MM.1S (cell line): Measurements from ENCODE around the gene GPR153.

Experiments
- EZH2 ChIP-seq: fragments of 300-600 bp; sonication (generic); optimal IDR thresholded peaks from 2 replicates; pipeline ENCODE3; 2017; ENCODE audit warnings: low read depth, mild to moderate bottlenecking, antibody characterized with exemption, low read length, mixed read lengths
- TF ChIP-seq, protein P1 (sequence below): fragments of 300-600 bp; sonication (generic); IDR thresholded peaks from 2 replicates; pipeline ENCODE4 v1.5.1; 2016; ENCODE audit warnings: antibody characterized with exemption, low read length, mixed read lengths

DNA sequence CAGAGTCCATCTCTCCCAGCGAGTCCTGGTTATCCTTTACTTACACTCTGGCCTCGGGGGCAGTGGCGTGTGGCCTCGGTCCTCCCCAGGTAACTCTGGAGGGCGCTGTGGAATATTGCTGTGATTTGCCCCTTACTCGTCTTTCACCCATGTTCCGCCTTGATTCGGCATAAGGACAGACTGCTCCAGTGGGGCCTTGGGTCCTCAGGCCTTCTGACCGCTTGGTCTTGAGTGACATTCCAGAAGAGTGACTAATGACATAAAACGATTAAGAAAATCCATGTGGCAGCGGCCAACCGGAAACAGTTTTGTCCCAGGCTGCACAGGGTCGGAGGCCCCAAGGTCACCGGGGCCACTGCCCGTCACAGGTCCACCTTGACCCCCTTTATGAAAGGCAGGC is 36.2 kb downstream of the GPR153 start:
- TF ChIP-seq EZH2, result no peak
- TF ChIP-seq, protein P1, sequence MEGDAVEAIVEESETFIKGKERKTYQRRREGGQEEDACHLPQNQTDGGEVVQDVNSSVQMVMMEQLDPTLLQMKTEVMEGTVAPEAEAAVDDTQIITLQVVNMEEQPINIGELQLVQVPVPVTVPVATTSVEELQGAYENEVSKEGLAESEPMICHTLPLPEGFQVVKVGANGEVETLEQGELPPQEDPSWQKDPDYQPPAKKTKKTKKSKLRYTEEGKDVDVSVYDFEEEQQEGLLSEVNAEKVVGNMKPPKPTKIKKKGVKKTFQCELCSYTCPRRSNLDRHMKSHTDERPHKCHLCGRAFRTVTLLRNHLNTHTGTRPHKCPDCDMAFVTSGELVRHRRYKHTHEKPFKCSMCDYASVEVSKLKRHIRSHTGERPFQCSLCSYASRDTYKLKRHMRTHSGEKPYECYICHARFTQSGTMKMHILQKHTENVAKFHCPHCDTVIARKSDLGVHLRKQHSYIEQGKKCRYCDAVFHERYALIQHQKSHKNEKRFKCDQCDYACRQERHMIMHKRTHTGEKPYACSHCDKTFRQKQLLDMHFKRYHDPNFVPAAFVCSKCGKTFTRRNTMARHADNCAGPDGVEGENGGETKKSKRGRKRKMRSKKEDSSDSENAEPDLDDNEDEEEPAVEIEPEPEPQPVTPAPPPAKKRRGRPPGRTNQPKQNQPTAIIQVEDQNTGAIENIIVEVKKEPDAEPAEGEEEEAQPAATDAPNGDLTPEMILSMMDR, result no peak
